Neural cell (in vitro differentiated cells): ENCODE data around the gene AIMP2. TPM values are rescaled to one million over a fixed set of nuclear protein-coding genes. Genes with fewer than 3 reads are reported as not detected.
"Not testable (repeated sequence)": the region's sequence is repeated elsewhere in the genome, so short reads cannot be mapped to it uniquely, and the experiment has no call there.

Experiments
- H2AFZ ChIP-seq: fragments of 200-600, 300-800 bp; sonication (generic), shearing (Covaris generic); 2 replicates; pipeline ENCODE4 v1.6.0; 2014; ENCODE audit warnings: low read depth, mild to moderate bottlenecking, antibody characterized with exemption, low read length, moderate library complexity
- H3F3A ChIP-seq: fragments of 200-600 bp; shearing (Covaris generic); 2 replicates; pipeline ENCODE4 v1.6.1; 2016; ENCODE audit warnings: mild to moderate bottlenecking, moderate library complexity, mixed read lengths, antibody characterized with exemption, low read length; ENCODE audit not compliant: insufficient read depth, poor library complexity, severe bottlenecking
- H3K27ac ChIP-seq: fragments of 200-600, 300-800 bp; sonication (generic), shearing (Covaris generic); 2 replicates; pipeline ENCODE4 v1.5.1; 2014; ENCODE audit warnings: mild to moderate bottlenecking, low read length, moderate library complexity
- H3K27me3 ChIP-seq: fragments of 300-800, 200-600 bp; sonication (generic), shearing (Covaris generic); 2 replicates; pipeline ENCODE4 v1.6.0; 2014; ENCODE audit warnings: mild to moderate bottlenecking, low read depth, low read length, moderate library complexity; ENCODE audit not compliant: insufficient read depth
- H3K36me3 ChIP-seq: fragments of 300-800, 200-600 bp; sonication (generic), shearing (Covaris generic); 2 replicates; pipeline ENCODE4 v1.5.1; 2014; ENCODE audit warnings: mild to moderate bottlenecking, antibody characterized with exemption, low read length, moderate library complexity; ENCODE audit not compliant: insufficient read depth
- H3K4me2 ChIP-seq: fragments of 300-800, 200-600 bp; sonication (generic), shearing (Covaris generic); 2 replicates; pipeline ENCODE4 v1.6.0; 2014; ENCODE audit warnings: mild to moderate bottlenecking, low read length
- H3K4me3 ChIP-seq: fragments of 300-800, 200-600 bp; sonication (generic), shearing (Covaris generic); 2 replicates; pipeline ENCODE4 v1.5.1; 2014; ENCODE audit warnings: mild to moderate bottlenecking, low read length, moderate library complexity
- H3K79me2 ChIP-seq: fragments of 200-600 bp; shearing (Covaris generic); replicated peaks from 2 replicates; pipeline ENCODE4 v1.6.0; 2014; ENCODE audit warnings: mild to moderate bottlenecking, low read length, moderate library complexity; ENCODE audit not compliant: insufficient read depth
- H3K9ac ChIP-seq: fragments of 300-800, 200-600 bp; sonication (generic), shearing (Covaris generic); 2 replicates; pipeline ENCODE4 v1.6.1; 2016; ENCODE audit warnings: mild to moderate bottlenecking, low read length, mixed read lengths
- H3K9me2 ChIP-seq: fragments of 200-600 bp; shearing (Covaris generic); 2 replicates; pipeline ENCODE4 v1.6.1; 2016; ENCODE audit warnings: mild to moderate bottlenecking, low read length, mixed read lengths; ENCODE audit not compliant: insufficient read depth
- H3K9me3 ChIP-seq: fragments of 200-600, 300-800 bp; sonication (generic), shearing (Covaris generic); 2 replicates; pipeline ENCODE4 v1.6.1; 2016; ENCODE audit warnings: mild to moderate bottlenecking, mixed run types, low read length, moderate library complexity, mixed read lengths
- H4K20me1 ChIP-seq: fragments of 200-600 bp; shearing (Covaris generic); 2 replicates; pipeline ENCODE4 v1.6.1; 2016; ENCODE audit warnings: mild to moderate bottlenecking, mixed run types; ENCODE audit not compliant: insufficient read depth
- CTCF ChIP-seq: fragments of 450-650 bp; IDR thresholded peaks from 2 replicates; pipeline ENCODE4 v1.5.1; 2014; ENCODE audit warnings: antibody characterized with exemption, mild to moderate bottlenecking, moderate library complexity; ENCODE audit not compliant: poor library complexity, severe bottlenecking
- EP300 ChIP-seq: fragments of 450-650 bp; conservative IDR thresholded peaks from 2 replicates; pipeline ENCODE4 v1.6.1; 2014; ENCODE audit warnings: antibody characterized with exemption, mild to moderate bottlenecking, moderate library complexity; ENCODE audit not compliant: poor library complexity, severe bottlenecking
- EZH2 ChIP-seq: fragments of 200-600, 300-800 bp; shearing (Covaris generic), sonication (generic); IDR thresholded peaks from 2 replicates; pipeline ENCODE4 v1.6.1; 2014; ENCODE audit warnings: antibody characterized with exemption, low read length, borderline replicate concordance, mild to moderate bottlenecking; ENCODE audit not compliant: insufficient read depth, poor library complexity, severe bottlenecking
- MXI1 ChIP-seq: fragments of 450-650 bp; conservative IDR thresholded peaks from 2 replicates; pipeline ENCODE4 v1.6.1; 2014; ENCODE audit warnings: antibody characterized with exemption, mild to moderate bottlenecking; ENCODE audit not compliant: poor library complexity, severe bottlenecking
- POLR2AphosphoS5 ChIP-seq: IDR thresholded peaks from 2 replicates; pipeline ENCODE4 v1.6.1; 2012
- RAD21 ChIP-seq: fragments of 450-650 bp; conservative IDR thresholded peaks from 2 replicates; pipeline ENCODE4 v1.6.1; 2014; ENCODE audit warnings: antibody characterized with exemption, mild to moderate bottlenecking, moderate library complexity
- REST ChIP-seq: IDR thresholded peaks from 2 replicates; pipeline ENCODE4 v1.6.1; 2012; ENCODE audit warnings: borderline replicate concordance
- SMC3 ChIP-seq: fragments of 450-650 bp; conservative IDR thresholded peaks from 2 replicates; pipeline ENCODE4 v1.6.1; 2014; ENCODE audit warnings: antibody characterized with exemption, mild to moderate bottlenecking, moderate library complexity; ENCODE audit not compliant: poor library complexity
- TAF1 ChIP-seq: IDR thresholded peaks from 2 replicates; pipeline ENCODE4 v1.6.1; 2012; ENCODE audit warnings: low read depth
- polyA minus RNA-seq: library from RNA; depleted of rRNA, polyadenylated mRNA; stranded (reverse); fragments of >200 nt; gene quantifications from 2 replicates; pipeline ENCODE4 v1.2.3, GENCODE V29; 2014
- polyA plus RNA-seq: library from polyadenylated mRNA; depleted of rRNA; stranded (reverse); fragments of >200 nt; gene quantifications from 2 replicates; pipeline ENCODE4 v1.2.3, GENCODE V29; 2014

Gene AIMP2
- polyA plus RNA-seq, result 41.5 and 46.9 TPM in 2 replicates
- 23.1 and 24.0 TPM in 2 replicates for polyA minus RNA-seq

GRCh38 chr7:6008668-6009611, at the start of gene AIMP2, which contains the start of gene PMS2:
TSS of gene AIMP2 (plus strand) at chr7:6009272. CDS start at chr7:6009364, 92 bp downstream.
TSS of gene PMS2 (minus strand) at chr7:6009049. CDS start at chr7:6009019, 30 bp downstream.
- peaks cover 10% of the 10 kb centered on the region for H3K79me2 ChIP-seq
- no peaks in the 10 kb centered on the region for H3K36me3 ChIP-seq
- no peaks in the 10 kb centered on the region for H3K9me3 ChIP-seq
- no peaks in the 10 kb centered on the region for H3K27me3 ChIP-seq
- H3K4me2 ChIP-seq, result peak within 1 kb of the TSS; percentile 84
- peak within 1 kb of the TSS; percentile 60 for H2AFZ ChIP-seq
- TF ChIP-seq CTCF, result peak; percentile 38
- TF ChIP-seq REST, result peak; percentile 46
- peak; percentile 64 for TF ChIP-seq SMC3
- TF ChIP-seq EP300, result no peak
- TF ChIP-seq RAD21, result peak; percentile 27
- TF ChIP-seq MXI1, result peak; percentile 100
- TF ChIP-seq EZH2, result no peak
- TF ChIP-seq POLR2AphosphoS5, result peak; percentile 76
- TF ChIP-seq TAF1, result peak; percentile 29
- H3K4me3 ChIP-seq, result peak within 1 kb of the TSS; percentile 93
- peak within 1 kb of the TSS; percentile 64 for H3K27ac ChIP-seq
- H4K20me1 ChIP-seq, result no peaks in the 10 kb centered on the region
- peak within 1 kb of the TSS; percentile 77 for H3K9ac ChIP-seq
- no peaks in the 10 kb centered on the region for H3F3A ChIP-seq
- H3K9me2 ChIP-seq, result no peaks in the 10 kb centered on the region

- H3K9me3 ChIP-seq, result not testable (repeated sequence)
Measured at GRCh38 chr7:5963205-5963604, 45.9 kb upstream of the AIMP2 start.

GRCh38 chr7:5963810-5964209, 45.3 kb upstream of the AIMP2 start:
- not testable (repeated sequence) for H3K9me3 ChIP-seq, H3K4me2 ChIP-seq, H3K27me3 ChIP-seq, H3K79me2 ChIP-seq, H3K36me3 ChIP-seq, H3F3A ChIP-seq, H4K20me1 ChIP-seq, H2AFZ ChIP-seq, H3K4me3 ChIP-seq, H3K27ac ChIP-seq, H3K9me2 ChIP-seq, H3K9ac ChIP-seq

More at GRCh38 chr7:5963205-5963604, 45.9 kb upstream of the AIMP2 start:
- H3K27ac ChIP-seq, H3K27me3 ChIP-seq, H3K79me2 ChIP-seq, H3K9ac ChIP-seq, H3K4me2 ChIP-seq, H3F3A ChIP-seq, H3K4me3 ChIP-seq, H3K36me3 ChIP-seq, H3K9me2 ChIP-seq, H2AFZ ChIP-seq, H4K20me1 ChIP-seq: not testable (repeated sequence)

- H4K20me1 ChIP-seq, H2AFZ ChIP-seq, H3K27me3 ChIP-seq, H3F3A ChIP-seq, H3K9ac ChIP-seq, H3K4me2 ChIP-seq, H3K9me2 ChIP-seq, H3K79me2 ChIP-seq, H3K9me3 ChIP-seq, H3K4me3 ChIP-seq, H3K36me3 ChIP-seq, H3K27ac ChIP-seq: not testable (repeated sequence)
Measured at GRCh38 chr7:5970347-5970911, 38.6 kb upstream of the AIMP2 start, which contains the start of gene RSPH10B. TSS of gene RSPH10B (minus strand) at chr7:5970689. CDS start at chr7:5967116, 3,573 bp downstream.
